HG03521 (cell line): ENCODE data around the gene NVL.
"Not testable (repeated sequence)": the region's sequence is repeated elsewhere in the genome, so short reads cannot be mapped to it uniquely, and the experiment has no call there.

Experiments used
- ATAC-seq: cut with Tn5 transposase; IDR thresholded peaks from one replicate; pipeline ENCODE4 v1.9.1; 2021; ENCODE audit warnings: mild to moderate bottlenecking, moderate library complexity; ENCODE audit not compliant: unreplicated experiment

NVL gene

DNA sequence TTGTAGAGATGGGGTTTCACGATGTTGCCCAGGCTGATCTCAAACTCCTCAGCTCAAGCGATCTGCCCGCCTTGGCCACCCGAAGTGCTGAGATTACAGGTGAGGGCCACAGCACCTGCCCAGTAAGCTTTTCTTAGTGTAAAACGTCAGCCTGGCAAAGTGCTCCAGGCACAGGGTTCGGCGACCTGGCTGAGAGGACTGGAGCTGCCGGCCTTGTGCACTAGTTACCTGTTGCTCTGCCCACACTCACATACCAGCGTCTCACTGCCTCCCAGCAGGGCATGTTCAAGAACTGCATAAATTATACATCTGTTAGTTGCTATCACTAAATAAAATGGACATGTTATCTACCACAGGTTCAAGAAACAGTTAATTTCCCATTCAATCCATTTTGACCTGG, 91.8 kb downstream of the NVL start:
- ATAC-seq, result no peak

DNA sequence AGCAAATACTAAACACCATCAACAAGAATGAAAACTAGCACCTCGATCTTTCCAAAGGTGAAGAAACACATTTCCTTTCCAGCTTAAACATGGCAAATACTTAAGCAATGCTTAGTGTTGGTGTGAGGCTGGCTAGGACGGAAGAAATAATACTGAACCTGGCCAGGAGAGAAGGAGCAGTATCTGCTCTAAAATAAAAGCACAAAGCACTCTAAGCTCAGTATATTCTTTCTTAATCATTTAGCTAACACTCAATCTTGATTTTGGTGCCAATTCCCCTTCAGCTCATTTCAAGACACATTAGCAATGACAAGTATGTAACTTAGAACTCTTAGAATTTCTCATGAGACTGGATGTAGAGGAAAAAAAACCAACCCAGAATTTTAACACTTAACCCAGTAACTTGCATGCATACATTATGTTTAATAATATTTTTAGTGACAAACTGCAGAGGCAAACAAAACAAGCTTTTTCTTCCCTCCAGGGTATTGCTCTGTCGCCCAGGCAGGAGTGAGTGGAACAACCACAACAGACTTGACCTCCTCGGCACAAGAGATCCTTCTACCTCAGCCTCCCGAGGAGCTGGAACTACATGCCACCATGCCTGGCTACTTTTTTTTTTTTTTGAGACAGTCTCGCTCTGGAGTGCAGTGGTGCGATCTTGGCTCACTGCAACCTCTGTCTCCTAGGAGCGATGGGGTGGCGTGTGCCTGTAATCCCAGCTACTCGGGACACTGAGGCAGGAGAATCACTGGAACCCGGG, 92.7 kb downstream of the NVL start:
- ATAC-seq, result no peak

GRCh38 chr1:224235813-224236493, 94.0 kb downstream of the NVL start:
- ATAC-seq, result no peak

DNA sequence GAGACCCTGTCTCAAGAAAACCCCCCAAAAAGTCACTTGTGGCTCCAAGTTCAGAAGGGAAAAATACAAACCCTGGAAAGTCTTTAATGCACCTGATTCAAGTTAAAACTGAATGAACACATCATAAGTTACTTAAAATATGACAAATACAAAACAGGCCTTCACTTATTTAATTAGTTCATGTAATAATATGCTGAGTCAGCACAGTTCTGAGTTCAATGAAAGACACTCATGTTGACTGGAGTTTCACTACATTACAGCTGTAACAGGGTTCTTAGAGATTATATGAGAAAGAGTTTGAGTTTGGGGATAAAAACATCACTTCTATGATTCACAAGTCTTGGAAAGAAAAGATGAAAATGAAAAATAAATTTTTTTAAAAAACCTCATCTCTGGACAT, 96.0 kb downstream of the NVL start:
- ATAC-seq, result no peak

DNA sequence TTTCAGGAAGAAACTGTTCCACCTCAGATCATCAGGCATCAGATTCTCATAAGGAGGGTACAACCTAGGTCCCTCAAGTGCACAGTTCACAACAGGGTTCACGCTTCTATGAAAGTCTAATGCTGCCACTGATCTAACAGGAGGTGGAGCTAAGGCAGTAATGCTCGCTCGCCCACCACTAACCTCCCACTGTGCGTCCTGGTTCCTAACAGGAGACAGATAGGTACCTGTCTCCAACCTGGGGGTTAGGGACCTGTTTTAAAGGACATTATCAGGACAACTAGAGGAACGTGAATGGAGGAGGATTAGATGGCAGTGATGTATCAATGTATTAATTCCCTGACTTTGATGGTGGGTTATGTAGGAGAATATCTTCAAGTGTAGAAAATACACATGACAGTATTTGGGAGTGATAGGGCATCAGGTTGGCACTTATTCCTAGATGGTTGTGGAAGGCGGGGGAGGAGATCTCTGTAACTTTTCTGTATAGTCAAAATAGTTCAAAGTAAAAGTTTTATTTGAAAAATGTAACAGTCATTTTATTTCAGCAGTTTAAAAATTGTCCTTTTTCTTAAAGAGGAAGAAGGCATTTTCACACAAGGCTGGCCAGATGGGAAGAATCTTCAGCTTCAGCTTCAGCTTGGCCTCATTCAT, 103.0 kb downstream of the NVL start:
- ATAC-seq, result no peak

DNA sequence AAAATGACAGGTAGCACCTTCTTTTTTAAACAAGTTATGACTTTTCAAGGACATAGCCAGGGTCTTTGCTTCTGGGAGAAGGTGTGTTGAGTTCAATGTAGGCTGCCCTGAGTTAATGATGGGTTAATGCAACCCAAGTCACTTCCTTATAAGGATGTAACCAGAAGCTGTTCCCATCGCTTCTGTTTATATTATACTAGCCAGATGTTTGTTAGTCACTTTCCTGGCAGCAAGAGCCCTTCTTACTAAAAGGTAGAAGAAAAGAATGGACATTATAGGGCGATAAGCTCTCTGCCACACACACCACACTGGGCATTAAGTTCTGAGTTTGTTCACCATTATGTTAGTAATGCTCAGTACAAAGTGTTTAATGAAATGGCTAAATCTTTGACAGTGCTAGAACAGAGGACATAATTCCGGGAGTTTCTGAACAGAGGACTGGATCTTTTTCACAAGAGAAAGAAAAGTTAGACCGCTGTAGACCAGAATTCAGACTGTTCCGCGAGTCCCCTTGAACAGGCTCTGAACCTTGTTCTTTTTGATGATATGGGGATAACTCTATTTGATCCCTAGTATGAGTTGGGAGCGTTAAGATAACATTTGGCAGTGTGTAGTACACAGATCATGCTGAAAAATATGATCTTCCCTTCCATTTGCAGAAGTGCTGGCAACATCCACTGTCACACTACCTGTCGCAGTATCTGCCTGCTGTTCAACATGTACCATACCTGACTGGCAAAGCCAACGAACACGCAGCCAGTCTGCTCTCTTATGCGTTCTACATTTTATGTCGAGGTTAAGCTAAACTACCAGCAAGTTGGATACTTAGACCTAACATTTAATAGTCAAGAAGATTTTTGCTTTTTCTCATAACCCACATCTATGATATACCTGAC, 105.9 kb downstream of the NVL start:
- no peak for ATAC-seq

GRCh38 chr1:224219612-224220059, 110.3 kb downstream of the NVL start:
- ATAC-seq, result no peak

DNA sequence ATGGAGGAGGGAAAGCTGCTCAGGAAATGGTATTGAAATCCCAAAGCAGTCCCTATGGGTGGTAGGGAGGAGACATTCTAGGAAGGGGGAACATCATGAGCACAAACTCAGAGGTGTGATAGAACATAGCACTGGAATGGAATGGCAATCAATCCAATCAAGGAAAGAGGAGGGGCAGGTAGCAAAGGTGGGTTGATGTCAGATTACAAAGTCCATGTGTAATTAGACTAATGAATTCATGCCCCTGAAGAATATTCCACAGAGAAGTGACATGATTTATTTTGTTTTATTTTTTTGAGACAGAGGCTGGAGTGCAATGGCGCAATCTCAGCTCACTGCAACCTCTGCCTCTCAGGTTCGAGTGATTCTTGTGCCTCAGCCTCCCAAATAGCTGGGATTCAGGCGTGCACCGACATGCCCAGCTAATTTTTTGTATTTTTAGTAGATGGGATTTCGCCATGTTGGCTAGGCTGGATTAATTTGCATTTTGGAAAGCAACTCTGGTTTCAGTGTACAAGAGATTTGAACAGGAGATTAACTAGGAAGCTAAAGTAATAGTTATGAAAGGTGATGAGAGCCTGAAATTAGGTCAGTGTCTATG, 110.9 kb downstream of the NVL start:
- ATAC-seq, result no peak

GRCh38 chr1:224217655-224218623, 112.0 kb downstream of the NVL start:
- no peak for ATAC-seq

DNA sequence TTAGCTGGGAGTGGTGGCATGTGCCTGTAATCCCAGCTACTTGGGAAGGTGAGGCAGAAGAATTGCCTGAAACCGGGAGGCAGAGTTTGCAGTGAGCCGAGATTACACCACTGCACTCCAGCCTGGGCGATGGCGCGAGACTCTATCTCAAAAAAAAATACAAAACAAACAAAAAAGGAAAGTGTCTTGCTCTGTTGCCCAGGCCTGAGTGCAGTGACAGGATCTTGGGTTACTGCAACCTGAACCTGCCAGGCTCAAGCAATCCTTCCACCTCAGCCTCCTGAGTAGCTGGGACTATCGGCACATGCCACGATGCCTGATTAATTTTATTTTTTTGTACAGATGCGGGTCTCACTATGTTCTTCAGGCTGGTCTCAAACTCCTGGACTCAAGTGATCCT, 113.6 kb downstream of the NVL start:
- no peak for ATAC-seq

GRCh38 chr1:224213438-224214119, 116.4 kb downstream of the NVL start:
- no peak for ATAC-seq

DNA sequence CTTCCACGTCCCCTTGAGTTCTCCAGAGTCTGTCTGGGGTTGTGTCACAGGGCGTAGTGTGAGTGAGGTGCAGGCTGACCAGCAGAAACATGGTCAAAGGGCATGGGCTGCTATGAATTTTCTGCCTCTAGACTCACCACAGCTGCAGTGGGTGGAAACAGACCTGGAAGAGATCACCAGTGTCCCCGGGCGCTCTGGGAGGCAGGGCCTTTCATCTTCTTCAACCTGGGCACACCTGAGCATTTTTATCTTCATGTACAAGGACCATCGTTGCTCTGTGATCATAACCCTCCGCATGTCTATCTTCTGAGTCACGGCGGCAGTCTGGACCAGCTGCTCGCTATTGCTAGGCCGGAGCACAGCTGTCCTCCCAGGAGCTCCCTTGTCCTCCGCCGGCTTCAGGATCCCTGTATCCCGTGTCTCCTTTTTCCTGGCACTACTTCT, 117.3 kb downstream of the NVL start:
- no peak for ATAC-seq

GRCh38 chr1:224211206-224211962, 118.6 kb downstream of the NVL start:
- ATAC-seq, result no peak

DNA sequence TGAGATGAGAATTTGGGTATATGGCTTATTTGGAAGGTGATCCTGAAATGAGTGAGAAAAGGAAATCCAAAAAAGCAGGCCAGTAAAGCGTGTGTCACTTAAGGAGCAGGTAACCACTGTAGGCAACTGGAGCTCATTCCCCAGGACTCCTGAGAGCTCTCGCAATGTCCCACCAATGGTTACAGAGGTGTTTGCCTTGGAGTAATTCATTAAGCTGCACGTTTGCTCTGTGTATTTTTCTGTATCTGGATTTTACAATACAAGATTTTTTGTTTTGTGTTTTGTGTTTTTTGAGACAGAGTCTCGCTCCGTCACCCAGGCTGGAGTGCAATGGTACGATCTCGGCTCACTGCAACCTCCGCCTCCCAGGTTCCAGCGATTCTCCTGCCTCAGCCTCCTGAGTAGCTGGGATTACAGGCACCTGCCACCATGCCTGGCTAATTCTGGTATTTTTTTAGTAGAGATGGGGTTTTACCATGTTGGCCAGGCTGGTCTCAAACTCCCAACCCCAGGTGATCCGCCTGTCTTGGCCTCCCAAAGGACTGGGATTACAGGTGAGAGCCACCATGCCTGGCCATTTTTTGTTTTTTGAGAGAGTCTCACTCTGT, 123.9 kb downstream of the NVL start:
- not testable (repeated sequence) for ATAC-seq

DNA sequence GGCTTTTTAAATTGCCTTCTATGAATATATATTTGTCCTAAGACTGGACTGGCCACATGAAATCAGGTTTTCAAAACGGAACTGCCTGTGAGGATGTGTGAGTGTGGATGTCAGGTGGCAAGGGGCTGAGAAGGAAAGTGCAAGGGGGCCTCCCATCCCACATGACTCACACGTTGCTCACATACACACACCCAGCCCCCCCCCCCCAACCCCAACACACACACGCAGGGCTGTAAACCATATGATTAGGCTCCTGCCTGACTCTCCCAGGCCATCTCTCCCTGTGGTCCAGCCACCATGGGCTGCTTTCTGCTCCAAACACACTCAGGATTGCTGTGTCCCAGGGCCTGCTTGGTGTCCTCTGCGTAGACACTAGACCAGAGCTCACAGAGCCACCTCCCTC, 124.5 kb downstream of the NVL start:
- ATAC-seq, result no peak

DNA sequence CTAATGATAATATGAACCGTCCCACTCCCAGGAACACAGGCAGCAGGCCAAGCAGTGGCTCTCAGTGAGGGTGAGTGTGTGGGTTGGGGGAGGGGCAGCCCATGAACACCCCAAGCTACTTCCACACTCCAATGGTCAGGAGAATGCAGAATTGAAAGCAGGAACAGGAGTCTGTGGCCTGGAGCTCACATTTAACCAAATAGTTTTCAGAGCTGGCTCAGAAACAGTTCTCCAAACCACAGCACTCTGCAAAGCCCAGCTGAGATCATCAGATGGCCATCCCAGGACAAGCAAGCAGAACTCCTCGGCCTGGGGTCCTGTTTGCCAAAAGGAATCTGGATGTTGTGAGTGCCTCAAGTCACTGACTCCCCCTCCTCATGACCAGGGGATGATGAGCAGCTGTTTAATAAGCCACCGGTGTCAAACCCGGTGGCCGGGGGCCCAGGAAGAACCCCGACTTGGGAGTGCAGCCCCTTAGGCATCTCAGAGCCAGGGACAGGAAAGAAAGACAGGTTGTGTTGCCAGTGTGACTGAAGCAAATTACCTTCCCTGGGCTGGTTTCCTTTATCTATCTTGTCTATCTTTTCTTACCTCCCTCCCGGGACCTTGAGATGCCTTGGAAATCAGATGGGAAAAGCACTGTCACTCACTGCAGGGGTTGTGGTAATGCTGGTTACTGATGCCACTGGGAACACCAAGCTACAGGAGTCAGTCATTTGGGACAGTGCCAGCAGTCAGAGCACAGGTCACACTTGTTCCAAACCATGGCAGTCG, 126.5 kb downstream of the NVL start:
- peak; percentile 58 for ATAC-seq

GRCh38 chr1:224201853-224202252, 128.1 kb downstream of the NVL start:
- no peak for ATAC-seq
